ENCODE results near the gene LRRN1. TPM values are rescaled to one million over a fixed set of nuclear protein-coding genes. Genes with fewer than 3 reads are reported as not detected.
A peak's percentile ranks its signal among the peaks of the same experiment; 100 is the strongest.

LRRN1 gene
- total RNA-seq, 2 donors from 2014 or later, result 0.24 TPM; not detected in 1

GRCh38 chr3:3782457-3782856 is 16.8 kb upstream of the LRRN1 start:
- H3K27ac ChIP-seq, result no peak overlapping the region
- no peaks in the 10 kb centered on the region for H3K4me1 ChIP-seq
- TF ChIP-seq CTCF (IDR thresholded peaks at IDR 0.05), result no peak
- H3K27me3 ChIP-seq, result no peaks in the 10 kb centered on the region
- H3K4me3 ChIP-seq, result no peak overlapping the region
- no peak for DNase-seq (ENCODE audit: low spot score)
- no peaks in the 10 kb centered on the region for H3K9me3 ChIP-seq
- H3K36me3 ChIP-seq, result no peaks in the 10 kb centered on the region

- no peaks in the 10 kb centered on the region for H3K27me3 ChIP-seq
- no peak overlapping the region for H3K27ac ChIP-seq
- H3K4me1 ChIP-seq, result no peaks in the 10 kb centered on the region
- H3K9me3 ChIP-seq, result no peaks in the 10 kb centered on the region
- TF ChIP-seq CTCF (IDR thresholded peaks at IDR 0.05), result no peak
- H3K4me3 ChIP-seq, result no peak overlapping the region
- no peak for DNase-seq (ENCODE audit: low spot score)
- no peaks in the 10 kb centered on the region for H3K36me3 ChIP-seq
These were observed 16.0 kb upstream of the LRRN1 start for GRCh38 chr3:3783210-3783609.

- H3K27ac ChIP-seq, result no peak overlapping the region
- H3K27me3 ChIP-seq, result no peaks in the 10 kb centered on the region
- no peaks in the 10 kb centered on the region for H3K36me3 ChIP-seq
- no peak for TF ChIP-seq CTCF (IDR thresholded peaks at IDR 0.05)
- no peak overlapping the region for H3K4me3 ChIP-seq
- no peak for DNase-seq (ENCODE audit: low spot score)
- no peaks in the 10 kb centered on the region for H3K9me3 ChIP-seq
- no peaks in the 10 kb centered on the region for H3K4me1 ChIP-seq
These were observed 15.5 kb upstream of the LRRN1 start for GRCh38 chr3:3783696-3784095.

GRCh38 chr3:3792391-3792790 is 6.8 kb upstream of the LRRN1 start:
- no peaks in the 10 kb centered on the region for H3K9me3 ChIP-seq
- H3K27me3 ChIP-seq, result no peaks in the 10 kb centered on the region
- no peak for TF ChIP-seq CTCF (IDR thresholded peaks at IDR 0.05)
- H3K4me1 ChIP-seq, result no peaks in the 10 kb centered on the region
- no peak for DNase-seq (ENCODE audit: low spot score)
- no peak overlapping the region for H3K27ac ChIP-seq
- no peak overlapping the region for H3K4me3 ChIP-seq
- no peaks in the 10 kb centered on the region for H3K36me3 ChIP-seq

- Histone ChIP-seq H3K4me1 (peaks cover 0 to 32% of the 10 kb centered on the region in 2 donors), H3K36me3 (no peaks in the 10 kb centered on the region), H3K27me3 (peaks cover 0 to 7% of the 10 kb centered on the region in 2 donors), H3K9me3 (no peaks in the 10 kb centered on the region), H3K4me3 (peak overlapping the region; percentile 36 to 55), H3K27ac (no peak overlapping the region)
- no peak for DNase-seq (ENCODE audit: low spot score)
- TF ChIP-seq CTCF (IDR thresholded peaks at IDR 0.05), result no peak
These were observed 559 bp upstream of the LRRN1 start for GRCh38 chr3:3798631-3799113.

- peaks cover 0 to 7% of the 10 kb centered on the region in 2 donors for H3K27me3 ChIP-seq
- no peak overlapping the region for H3K27ac ChIP-seq
- no peak for DNase-seq (ENCODE audit: low spot score)
These were observed 837 bp downstream of the LRRN1 start for GRCh38 chr3:3800080-3800455.

More at GRCh38 chr3:3800080-3800455, 837 bp downstream of the LRRN1 start:
- Histone ChIP-seq H3K36me3 (no peaks in the 10 kb centered on the region), H3K9me3 (no peaks in the 10 kb centered on the region), H3K4me3 (peak overlapping the region; percentile 36 to 55), H3K4me1 (peaks cover 0 to 32% of the 10 kb centered on the region in 2 donors)
- no peak for TF ChIP-seq CTCF (IDR thresholded peaks at IDR 0.05)
